GM19463 (cell line): ENCODE results near the gene SFRP2.

ENCODE experiments used
- ATAC-seq: cut with Tn5 transposase; IDR thresholded peaks from one replicate; pipeline ENCODE4 v1.9.1; 2021; ENCODE audit warnings: mild to moderate bottlenecking, moderate library complexity; ENCODE audit not compliant: unreplicated experiment

Gene SFRP2, protein sequence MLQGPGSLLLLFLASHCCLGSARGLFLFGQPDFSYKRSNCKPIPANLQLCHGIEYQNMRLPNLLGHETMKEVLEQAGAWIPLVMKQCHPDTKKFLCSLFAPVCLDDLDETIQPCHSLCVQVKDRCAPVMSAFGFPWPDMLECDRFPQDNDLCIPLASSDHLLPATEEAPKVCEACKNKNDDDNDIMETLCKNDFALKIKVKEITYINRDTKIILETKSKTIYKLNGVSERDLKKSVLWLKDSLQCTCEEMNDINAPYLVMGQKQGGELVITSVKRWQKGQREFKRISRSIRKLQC

GRCh38 chr4:153788413-153789276 lies at the start of gene SFRP2:
Gene SFRP2, minus strand, starts transcription at chr4:153789083. Its CDS starts 248 bp downstream, at chr4:153788835.
- no peak for ATAC-seq

DNA sequence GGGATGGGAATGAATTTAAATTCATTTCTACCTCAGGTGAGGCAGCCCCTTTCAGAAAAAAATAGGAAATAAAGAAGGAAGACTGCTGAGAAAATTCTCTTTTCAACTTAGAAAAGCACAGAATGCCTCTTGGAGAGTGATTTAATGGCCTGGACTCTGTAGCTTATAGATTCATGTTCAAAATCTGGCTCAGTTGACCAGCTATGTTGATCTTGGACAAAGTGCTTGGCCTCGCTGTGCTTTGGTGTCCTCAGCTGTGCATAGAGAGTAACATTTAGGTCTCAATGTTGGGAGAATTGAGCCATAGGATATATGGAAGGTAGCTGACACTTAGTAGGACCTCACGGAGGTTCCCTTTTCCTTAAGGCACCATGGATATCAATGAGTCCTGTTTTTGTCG lies 49.7 kb upstream of the SFRP2 start:
- ATAC-seq, result no peak

GRCh38 chr4:153834901-153835300 lies 46.0 kb upstream of the SFRP2 start:
- no peak for ATAC-seq

- ATAC-seq, result no peak
These were observed 43.9 kb upstream of the SFRP2 start for GRCh38 chr4:153832720-153833287.

GRCh38 chr4:153832054-153832453 lies 43.2 kb upstream of the SFRP2 start:
- no peak for ATAC-seq

GRCh38 chr4:153831245-153831644 lies 42.4 kb upstream of the SFRP2 start:
- ATAC-seq, result no peak

DNA sequence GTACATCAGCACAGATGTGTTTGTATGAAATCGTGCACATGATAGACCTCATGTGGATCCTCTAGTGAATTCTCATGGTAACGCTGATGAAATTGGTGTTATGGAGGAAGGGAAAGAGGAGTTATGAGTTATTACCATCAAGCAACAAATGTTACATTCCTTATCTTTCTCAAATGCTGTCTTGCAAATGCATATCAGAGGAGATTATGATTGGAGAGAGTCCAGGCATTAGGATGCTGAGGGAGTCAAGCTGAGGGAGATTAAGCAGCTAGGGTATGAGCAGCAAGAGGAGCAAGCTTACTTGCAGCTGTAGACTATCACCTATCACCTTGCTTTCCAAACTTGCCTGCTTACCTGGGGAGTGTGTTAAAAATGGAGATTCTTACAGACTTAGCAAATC lies 36.8 kb upstream of the SFRP2 start:
- ATAC-seq, result no peak

- no peak for ATAC-seq
These were observed 36.2 kb upstream of the SFRP2 start for GRCh38 chr4:153825126-153825525.

DNA sequence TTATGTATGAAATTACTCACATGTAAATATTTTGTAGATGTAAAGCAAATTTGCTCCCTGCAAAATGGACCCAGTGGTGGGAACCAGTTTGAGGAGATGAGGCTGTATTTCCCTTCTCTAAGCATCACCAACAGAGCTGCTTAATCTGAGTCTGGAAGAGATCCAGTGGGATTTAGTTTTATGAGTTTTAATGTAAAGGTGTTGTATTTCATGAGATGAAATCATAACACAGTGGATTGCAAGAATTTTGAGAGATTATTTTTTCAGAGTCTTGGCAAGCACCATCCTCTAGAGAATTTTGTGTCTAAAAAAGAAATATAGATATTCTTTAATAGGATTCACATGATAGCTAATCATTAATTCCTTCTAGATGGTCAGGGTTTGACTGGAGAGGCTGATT lies 35.6 kb upstream of the SFRP2 start:
- no peak for ATAC-seq

DNA sequence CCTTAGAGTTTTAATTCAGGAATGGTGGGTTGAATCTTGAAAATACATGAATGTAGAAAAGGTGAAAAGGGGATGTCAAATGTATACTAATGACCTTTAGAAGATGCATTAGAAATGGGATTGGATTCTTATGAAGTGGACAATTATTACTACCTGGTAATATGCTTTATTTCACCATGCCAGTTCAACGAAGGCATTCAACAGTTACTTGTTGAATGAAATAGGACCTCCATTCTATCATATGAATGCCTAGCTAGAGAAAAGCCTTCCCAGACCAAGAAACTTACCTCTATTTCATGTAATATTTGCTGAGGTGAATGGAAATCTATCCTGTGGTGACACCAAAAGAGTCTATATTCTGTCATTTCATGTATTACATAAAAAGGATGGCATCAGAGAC lies 34.6 kb upstream of the SFRP2 start:
- no peak for ATAC-seq

DNA sequence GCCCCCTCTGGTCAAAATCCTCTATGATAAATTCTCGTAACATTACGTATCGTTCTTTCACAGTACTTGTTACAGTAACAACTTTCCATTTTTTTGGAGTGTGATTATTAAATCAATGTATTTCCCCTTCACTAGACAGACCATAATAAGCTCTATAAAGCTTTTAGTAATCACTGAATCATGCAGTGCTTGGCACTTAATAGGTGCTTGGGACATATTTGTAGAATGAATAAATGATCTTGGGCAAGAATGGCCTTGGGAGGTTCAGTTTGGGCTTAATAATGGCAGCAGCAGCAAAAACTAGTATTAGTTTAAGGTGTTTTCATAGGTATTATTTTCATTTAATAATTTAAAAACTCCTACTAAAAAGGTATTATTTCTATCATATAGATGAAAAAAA lies 33.4 kb upstream of the SFRP2 start:
- no peak for ATAC-seq

DNA sequence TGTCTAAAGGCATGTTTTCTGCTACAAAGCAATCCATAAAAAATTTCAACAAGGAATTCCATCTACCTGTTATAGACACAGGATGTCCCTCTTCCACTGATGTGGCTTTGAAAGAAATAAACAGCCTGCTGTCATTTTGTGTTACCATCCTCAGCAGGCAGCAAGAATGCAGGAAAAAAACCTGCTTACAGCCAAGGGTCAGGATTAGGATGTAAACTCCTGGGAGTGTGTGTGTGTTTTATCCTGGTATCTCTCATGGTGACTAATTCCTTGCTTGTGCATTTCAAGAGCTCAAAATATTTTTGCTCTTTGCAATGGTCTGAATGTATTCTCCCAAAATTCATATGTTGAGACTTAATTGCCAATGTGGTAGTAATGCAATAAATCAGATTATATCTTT lies 28.6 kb upstream of the SFRP2 start:
- no peak for ATAC-seq

- ATAC-seq, result no peak
These were observed 27.7 kb upstream of the SFRP2 start for GRCh38 chr4:153816542-153816941.

GRCh38 chr4:153814789-153815188 lies 25.9 kb upstream of the SFRP2 start:
- no peak for ATAC-seq

DNA sequence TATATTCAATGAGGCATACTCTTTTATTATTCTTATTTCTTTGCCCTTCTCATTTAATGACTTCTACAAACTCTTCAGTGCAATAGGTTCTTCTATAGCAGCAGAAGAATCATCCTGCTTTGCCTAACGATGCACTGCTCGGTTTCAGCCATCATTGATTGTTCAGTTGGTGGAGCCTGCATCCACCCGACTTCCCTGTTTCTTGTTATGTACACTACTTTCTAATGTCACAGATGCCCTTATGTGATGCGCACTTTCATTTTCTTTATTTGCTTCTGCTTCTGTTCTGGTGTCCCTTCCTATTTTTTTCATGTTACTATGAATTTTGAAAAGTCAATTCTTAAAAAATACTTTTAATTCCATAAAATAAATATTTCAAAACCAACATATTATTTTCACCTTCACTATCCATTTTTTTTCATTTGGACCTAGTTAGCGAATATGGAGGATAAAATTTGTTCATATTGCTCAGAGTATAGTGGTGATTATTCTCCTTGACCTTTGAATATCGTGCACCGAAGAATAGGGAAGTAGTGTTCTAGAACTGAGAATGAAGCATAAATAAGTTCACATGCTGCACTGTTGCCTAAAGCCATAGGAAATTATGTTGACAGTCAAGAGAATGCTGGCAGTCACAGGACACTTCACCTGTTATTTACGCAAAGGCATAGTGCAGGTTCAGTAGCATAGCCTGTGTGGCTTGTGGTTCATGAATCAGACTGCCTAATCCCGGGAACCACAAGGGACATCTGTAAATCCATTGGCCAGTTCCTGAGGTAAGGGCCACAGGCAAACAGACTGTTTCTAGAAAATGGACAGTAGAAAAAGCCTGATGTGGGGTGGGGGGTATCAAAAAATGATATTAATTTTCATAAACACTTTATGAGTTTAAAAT lies 21.3 kb upstream of the SFRP2 start:
- ATAC-seq, result no peak

GRCh38 chr4:153809307-153809706 lies 20.4 kb upstream of the SFRP2 start:
- ATAC-seq, result peak; percentile 54

GRCh38 chr4:153808175-153808574 lies 19.3 kb upstream of the SFRP2 start:
- no peak for ATAC-seq

DNA sequence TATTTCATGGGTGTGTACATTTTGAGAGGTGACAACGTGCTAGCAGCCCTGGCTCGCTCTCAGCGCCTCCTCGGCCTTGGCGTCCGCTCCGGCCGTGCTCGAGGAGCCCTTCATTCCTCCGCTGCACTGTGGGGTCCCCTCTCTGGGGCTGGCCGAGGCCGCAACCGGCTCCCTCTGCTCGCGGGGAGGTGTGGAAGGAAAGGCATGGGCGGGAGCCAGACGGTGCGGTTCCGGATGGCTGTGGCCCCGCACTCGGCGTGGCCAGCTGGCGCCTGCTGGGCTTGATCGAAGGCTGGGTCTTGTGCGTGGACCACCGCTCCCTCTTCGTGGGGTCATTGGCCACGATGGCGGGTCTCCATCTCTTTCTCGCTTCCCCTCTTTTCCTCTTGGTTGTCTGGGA lies 17.2 kb upstream of the SFRP2 start:
- no peak for ATAC-seq

DNA sequence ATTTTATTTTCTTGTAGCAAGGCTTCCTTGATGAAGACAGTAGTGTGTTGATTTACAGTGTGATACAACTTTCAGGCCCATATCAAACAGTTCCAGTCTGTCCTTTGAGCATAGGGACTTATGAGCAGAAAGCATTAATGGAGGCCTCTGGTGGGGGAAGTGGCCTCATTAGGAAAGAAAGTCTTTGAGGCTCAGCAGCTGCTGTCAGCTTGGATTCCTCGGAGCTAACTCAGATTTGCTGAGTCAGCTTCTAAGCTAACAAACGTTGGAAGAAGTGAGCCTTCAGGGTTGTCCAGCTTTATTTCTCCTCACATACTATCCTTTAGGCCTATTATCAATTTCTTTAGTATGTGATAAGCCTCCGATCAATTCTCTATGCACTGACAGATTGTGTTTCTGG lies 15.8 kb upstream of the SFRP2 start:
- no peak for ATAC-seq

DNA sequence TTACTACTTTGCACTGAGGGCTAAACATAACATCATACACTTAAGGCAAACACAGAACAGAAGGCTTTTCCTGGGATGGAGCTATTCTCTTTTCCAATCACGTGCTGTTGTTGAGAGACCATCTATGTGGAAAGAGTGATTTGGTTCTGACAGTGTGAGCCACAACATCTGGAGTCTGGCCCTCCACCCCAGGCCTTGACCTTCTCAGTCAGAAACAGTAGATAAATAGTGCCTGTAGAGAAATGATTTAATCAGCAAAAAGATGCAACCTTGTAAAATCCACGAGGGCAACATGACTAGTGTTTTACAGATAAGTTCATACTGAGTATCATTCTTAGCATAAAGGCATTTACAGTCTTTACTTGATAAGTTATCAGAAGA lies 10.8 kb upstream of the SFRP2 start:
- ATAC-seq, result no peak
